Measurements from ENCODE around the gene DISC1. TPM values are rescaled to one million over a fixed set of nuclear protein-coding genes. Genes with fewer than 3 reads are reported as not detected.

Gene DISC1
- polyA plus RNA-seq, 1 experiment = 5.4 TPM

- ChIA-PET CTCF (interaction anchor here (0.6 to 3.7 kb wide), 8 partner anchors 9 to 759 kb away, joined by 3 to 19 read pairs (median 4); no protein-coding TSS in a partner anchor), POLR2A (interaction anchor here (1.5 kb wide), 1 partner anchor 760 kb away, joined by 3 read pairs; no protein-coding TSS in a partner anchor)
- no peak for DNase-seq (ENCODE audit: low read depth, low spot score)
Measured at GRCh38 chr1:231867607-231868006, 241.0 kb downstream of the DISC1 start.

GRCh38 chr1:231869364-231869763 lies 242.8 kb downstream of the DISC1 start:
- POLR2A ChIA-PET = no interaction called here
- no peak for TF ChIP-seq CTCF (IDR thresholded peaks at IDR 0.05; ENCODE audit: low read depth, low read length)
- Histone ChIP-seq H3K9me3 (ENCODE audit: control insufficient read depth, insufficient read depth, low read length) (no peaks in the 10 kb centered on the region), H3K27me3 (ENCODE audit: control insufficient read depth, insufficient read depth, low read length) (no peaks in the 10 kb centered on the region), H3K4me3 (ENCODE audit: low read depth, low read length) (no peak overlapping the region), H3K27ac (ENCODE audit: low read depth, low read length) (no peak overlapping the region)
- CTCF ChIA-PET = interaction anchor here (0.7 kb wide), 1 partner anchor 490 kb away, joined by 4 read pairs; no protein-coding TSS in a partner anchor
- no peak for DNase-seq (ENCODE audit: low read depth, low spot score)

More at GRCh38 chr1:231867607-231868006, 241.0 kb downstream of the DISC1 start:
- no peak overlapping the region for H3K27ac ChIP-seq (ENCODE audit: low read depth, low read length)
- no peak overlapping the region for H3K4me3 ChIP-seq (ENCODE audit: low read depth, low read length)
- no peak for TF ChIP-seq CTCF (IDR thresholded peaks at IDR 0.05; ENCODE audit: low read depth, low read length)
- H3K27me3 ChIP-seq (ENCODE audit: control insufficient read depth, insufficient read depth, low read length) = no peaks in the 10 kb centered on the region
- H3K9me3 ChIP-seq (ENCODE audit: control insufficient read depth, insufficient read depth, low read length) = no peaks in the 10 kb centered on the region

- ChIA-PET CTCF (no interaction called here), POLR2A (no interaction called here)
- H3K9me3 ChIP-seq (ENCODE audit: control insufficient read depth, insufficient read depth, low read length) = peaks cover 8% of the 10 kb centered on the region
- peak overlapping the region; percentile 12 for H3K27ac ChIP-seq (ENCODE audit: low read depth, low read length)
- no peak overlapping the region for H3K4me3 ChIP-seq (ENCODE audit: low read depth, low read length)
- no peaks in the 10 kb centered on the region for H3K27me3 ChIP-seq (ENCODE audit: control insufficient read depth, insufficient read depth, low read length)
- DNase-seq (ENCODE audit: low read depth, low spot score) = no peak
- TF ChIP-seq CTCF (IDR thresholded peaks at IDR 0.05; ENCODE audit: low read depth, low read length) = no peak
Measured at GRCh38 chr1:231871471-231871870, 244.9 kb downstream of the DISC1 start.

- no peak for TF ChIP-seq CTCF (IDR thresholded peaks at IDR 0.05; ENCODE audit: low read depth, low read length)
- no peak overlapping the region for H3K4me3 ChIP-seq (ENCODE audit: low read depth, low read length)
- no peak for DNase-seq (ENCODE audit: low read depth, low spot score)
- H3K27me3 ChIP-seq (ENCODE audit: control insufficient read depth, insufficient read depth, low read length) = no peaks in the 10 kb centered on the region
- peak overlapping the region; percentile 12 for H3K27ac ChIP-seq (ENCODE audit: low read depth, low read length)
- peaks cover 11% of the 10 kb centered on the region for H3K9me3 ChIP-seq (ENCODE audit: control insufficient read depth, insufficient read depth, low read length)
- CTCF ChIA-PET = no interaction called here
- POLR2A ChIA-PET = no interaction called here
Measured at GRCh38 chr1:231871878-231872277, 245.3 kb downstream of the DISC1 start.

GRCh38 chr1:231872461-231872910 lies 245.9 kb downstream of the DISC1 start:
- POLR2A ChIA-PET = no interaction called here

More at GRCh38 chr1:231872461-231872910, 245.9 kb downstream of the DISC1 start:
- CTCF ChIA-PET = no interaction called here
- TF ChIP-seq CTCF (IDR thresholded peaks at IDR 0.05; ENCODE audit: low read depth, low read length) = no peak
- H3K4me3 ChIP-seq (ENCODE audit: low read depth, low read length) = no peak overlapping the region
- H3K9me3 ChIP-seq (ENCODE audit: control insufficient read depth, insufficient read depth, low read length) = peaks cover 11% of the 10 kb centered on the region
- H3K27me3 ChIP-seq (ENCODE audit: control insufficient read depth, insufficient read depth, low read length) = no peaks in the 10 kb centered on the region
- no peak for DNase-seq (ENCODE audit: low read depth, low spot score)
- H3K27ac ChIP-seq (ENCODE audit: low read depth, low read length) = no peak overlapping the region
